HepG2 (cell line): ENCODE data around the gene RGS7.

ENCODE experiments used
- CBFB ChIP-seq: sonication (generic); formaldehyde crosslinking; IDR thresholded peaks from 2 replicates; pipeline ENCODE4 v1.4.0; 2020; ENCODE audit warnings: missing genetic modification reagents
- EZH2 ChIP-seq: conservative IDR thresholded peaks from 2 replicates; pipeline ENCODE4 v1.6.1; 2012; ENCODE audit warnings: mild to moderate bottlenecking, low read depth, low read length, moderate library complexity
- FOXP1 ChIP-seq, 2 experiments: fragments of 450-650 bp in 1 of 2; IDR thresholded peaks; 2 replicates each; pipeline ENCODE4 v1.6.1; 2017 to 2018; ENCODE audit warnings: antibody characterized with exemption in 1 of 2
- NFATC3 ChIP-seq: sonication (generic); formaldehyde crosslinking; IDR thresholded peaks from 2 replicates; pipeline ENCODE4 v1.5.1; 2020; ENCODE audit warnings: mild to moderate bottlenecking, missing genetic modification reagents
- POLR2AphosphoS5 ChIP-seq: IDR thresholded peaks from 2 replicates; pipeline ENCODE4 v1.6.1; 2012; ENCODE audit warnings: low read depth, low read length
- PRPF4 ChIP-seq: fragments of 200-400 bp; formaldehyde crosslinking; IDR thresholded peaks from 2 replicates; pipeline ENCODE4 v1.6.1; 2016; ENCODE audit warnings: low read length, low read depth; ENCODE audit not compliant: poor library complexity, severe bottlenecking
- TCF7L2 ChIP-seq: IDR thresholded peaks from 2 replicates; pipeline ENCODE4 v1.6.1; 2011; ENCODE audit warnings: mild to moderate bottlenecking, low read depth, low read length, moderate library complexity
- ZBTB2 ChIP-seq: sonication (generic); formaldehyde crosslinking; IDR thresholded peaks from 2 replicates; pipeline ENCODE4 v1.8.0; 2022; ENCODE audit warnings: low read depth, missing genetic modification reagents
- ZNF343 ChIP-seq: sonication (generic); formaldehyde crosslinking; IDR thresholded peaks from 2 replicates; pipeline ENCODE4 v1.4.0; 2020; ENCODE audit warnings: mild to moderate bottlenecking, missing genetic modification reagents
- ZNF558 ChIP-seq: sonication (generic); formaldehyde crosslinking; IDR thresholded peaks from 2 replicates; pipeline ENCODE4 v1.9.0; 2022; ENCODE audit warnings: mild to moderate bottlenecking, missing genetic modification reagents, borderline replicate concordance
- ZNF768 ChIP-seq: sonication (generic); formaldehyde crosslinking; IDR thresholded peaks from 2 replicates; pipeline ENCODE4 v1.4.0; 2020; ENCODE audit warnings: missing genetic modification reagents
- TF ChIP-seq, protein P1 (sequence below): IDR thresholded peaks from 2 replicates; pipeline ENCODE4 v1.6.1; 2016; ENCODE audit warnings: control low read depth
- TF ChIP-seq, protein P2 (sequence below): sonication (generic); formaldehyde crosslinking; IDR thresholded peaks from 2 replicates; pipeline ENCODE4 v1.5.0; 2020; ENCODE audit warnings: mild to moderate bottlenecking, missing genetic modification reagents, moderate library complexity
- TF ChIP-seq, protein P3 (sequence below): sonication (generic); formaldehyde crosslinking; conservative IDR thresholded peaks from 2 replicates; pipeline ENCODE4 v1.4.0; 2020; ENCODE audit warnings: missing genetic modification reagents

- TF ChIP-seq ZNF343 (CRISPR knock-in tag), result no peak
- TF ChIP-seq, protein P1, sequence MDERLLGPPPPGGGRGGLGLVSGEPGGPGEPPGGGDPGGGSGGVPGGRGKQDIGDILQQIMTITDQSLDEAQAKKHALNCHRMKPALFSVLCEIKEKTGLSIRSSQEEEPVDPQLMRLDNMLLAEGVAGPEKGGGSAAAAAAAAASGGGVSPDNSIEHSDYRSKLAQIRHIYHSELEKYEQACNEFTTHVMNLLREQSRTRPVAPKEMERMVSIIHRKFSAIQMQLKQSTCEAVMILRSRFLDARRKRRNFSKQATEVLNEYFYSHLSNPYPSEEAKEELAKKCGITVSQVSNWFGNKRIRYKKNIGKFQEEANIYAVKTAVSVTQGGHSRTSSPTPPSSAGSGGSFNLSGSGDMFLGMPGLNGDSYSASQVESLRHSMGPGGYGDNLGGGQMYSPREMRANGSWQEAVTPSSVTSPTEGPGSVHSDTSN (CRISPR knock-in tag), result no peak
- no peak for TF ChIP-seq EZH2
- no peak for TF ChIP-seq TCF7L2
- TF ChIP-seq POLR2AphosphoS5, result no peak
- TF ChIP-seq FOXP1 (IDR thresholded peaks at IDR 0.05), result no peak
- no peak for TF ChIP-seq FOXP1 (CRISPR knock-in tag; IDR thresholded peaks at IDR 0.05)
- TF ChIP-seq ZNF558 (CRISPR knock-in tag), result no peak
- TF ChIP-seq PRPF4, result no peak
- TF ChIP-seq ZBTB2 (CRISPR knock-in tag), result no peak
- TF ChIP-seq CBFB, result no peak
- TF ChIP-seq ZNF768 (CRISPR knock-in tag), result no peak
- TF ChIP-seq, protein P2, sequence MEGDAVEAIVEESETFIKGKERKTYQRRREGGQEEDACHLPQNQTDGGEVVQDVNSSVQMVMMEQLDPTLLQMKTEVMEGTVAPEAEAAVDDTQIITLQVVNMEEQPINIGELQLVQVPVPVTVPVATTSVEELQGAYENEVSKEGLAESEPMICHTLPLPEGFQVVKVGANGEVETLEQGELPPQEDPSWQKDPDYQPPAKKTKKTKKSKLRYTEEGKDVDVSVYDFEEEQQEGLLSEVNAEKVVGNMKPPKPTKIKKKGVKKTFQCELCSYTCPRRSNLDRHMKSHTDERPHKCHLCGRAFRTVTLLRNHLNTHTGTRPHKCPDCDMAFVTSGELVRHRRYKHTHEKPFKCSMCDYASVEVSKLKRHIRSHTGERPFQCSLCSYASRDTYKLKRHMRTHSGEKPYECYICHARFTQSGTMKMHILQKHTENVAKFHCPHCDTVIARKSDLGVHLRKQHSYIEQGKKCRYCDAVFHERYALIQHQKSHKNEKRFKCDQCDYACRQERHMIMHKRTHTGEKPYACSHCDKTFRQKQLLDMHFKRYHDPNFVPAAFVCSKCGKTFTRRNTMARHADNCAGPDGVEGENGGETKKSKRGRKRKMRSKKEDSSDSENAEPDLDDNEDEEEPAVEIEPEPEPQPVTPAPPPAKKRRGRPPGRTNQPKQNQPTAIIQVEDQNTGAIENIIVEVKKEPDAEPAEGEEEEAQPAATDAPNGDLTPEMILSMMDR (CRISPR knock-in tag), result no peak
- no peak for TF ChIP-seq NFATC3 (CRISPR knock-in tag)
- TF ChIP-seq, protein P3, sequence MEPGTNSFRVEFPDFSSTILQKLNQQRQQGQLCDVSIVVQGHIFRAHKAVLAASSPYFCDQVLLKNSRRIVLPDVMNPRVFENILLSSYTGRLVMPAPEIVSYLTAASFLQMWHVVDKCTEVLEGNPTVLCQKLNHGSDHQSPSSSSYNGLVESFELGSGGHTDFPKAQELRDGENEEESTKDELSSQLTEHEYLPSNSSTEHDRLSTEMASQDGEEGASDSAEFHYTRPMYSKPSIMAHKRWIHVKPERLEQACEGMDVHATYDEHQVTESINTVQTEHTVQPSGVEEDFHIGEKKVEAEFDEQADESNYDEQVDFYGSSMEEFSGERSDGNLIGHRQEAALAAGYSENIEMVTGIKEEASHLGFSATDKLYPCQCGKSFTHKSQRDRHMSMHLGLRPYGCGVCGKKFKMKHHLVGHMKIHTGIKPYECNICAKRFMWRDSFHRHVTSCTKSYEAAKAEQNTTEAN (CRISPR knock-in tag), result no peak
Measured at GRCh38 chr1:240829487-240829886, 527.5 kb downstream of the RGS7 start.
